DOHH2 (cell line): ENCODE results near the gene TMEM225.

ENCODE experiments used
- CTCF ChIP-seq: fragments of 200-600 bp; sonication (generic); IDR thresholded peaks from one replicate; pipeline ENCODE4 v1.5.1; 2014; ENCODE audit warnings: antibody characterized with exemption, mild to moderate bottlenecking, low read depth, low read length; ENCODE audit not compliant: poor library complexity, severe bottlenecking
- EZH2phosphoT487 ChIP-seq: fragments of 200-600 bp; sonication (generic); IDR thresholded peaks from 2 replicates; pipeline ENCODE4 v1.6.1; 2017; ENCODE audit warnings: borderline replicate concordance, mild to moderate bottlenecking, antibody characterized with exemption, low read length, moderate library complexity, mixed read lengths

- TF ChIP-seq EZH2phosphoT487 (no peak), CTCF (no peak)
Measured at GRCh38 chr11:123838659-123839058, 46.8 kb downstream of the TMEM225 start.
